Fibroblast of mammary gland (primary cell): ENCODE measurements around the gene POLR2L.

ENCODE experiments used
- DNase-seq: peaks from one replicate; pipeline ENCODE4 v3.0.0-alpha.2; 2010; ENCODE audit warnings: low read depth
- H3K4me3 ChIP-seq: 2 replicates; pipeline ENCODE4 v1.5.1; 2011; ENCODE audit warnings: low read depth, mild to moderate bottlenecking, low read length, moderate library complexity; ENCODE audit not compliant: control insufficient read depth
- CTCF ChIP-seq: conservative IDR thresholded peaks from 2 replicates; pipeline ENCODE4 v1.5.1; 2011; ENCODE audit warnings: low read depth, low read length, inconsistent platforms; ENCODE audit not compliant: control insufficient read depth, insufficient read depth

POLR2L gene

GRCh38 chr11:886568-886967 lies 44.2 kb upstream of the POLR2L start:
- no peak for TF ChIP-seq CTCF
- no peak for DNase-seq
- H3K4me3 ChIP-seq, result no peak overlapping the region

- TF ChIP-seq CTCF, result no peak
- H3K4me3 ChIP-seq, result no peak overlapping the region
- DNase-seq, result no peak
Observed at GRCh38 chr11:884578-885070, 42.3 kb upstream of the POLR2L start.

DNA sequence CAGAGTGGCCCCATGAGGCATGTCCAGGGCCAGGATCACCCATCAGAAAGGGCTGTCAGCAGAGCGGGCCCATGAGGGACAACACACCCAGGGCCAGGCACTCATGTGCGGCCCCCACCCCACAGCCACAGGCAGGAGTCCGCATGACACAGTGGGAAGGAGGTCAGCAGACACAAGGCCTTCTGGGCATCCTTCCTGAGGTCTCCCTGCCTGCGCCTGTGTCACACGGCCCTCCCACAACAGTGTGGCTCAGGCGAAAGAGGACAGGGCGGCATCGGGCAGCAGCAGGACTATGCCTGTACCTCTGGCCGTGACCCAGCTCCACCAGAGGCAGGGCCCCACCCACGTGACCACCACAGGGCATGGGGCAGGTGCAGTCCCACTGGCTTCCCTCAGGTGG lies 41.2 kb upstream of the POLR2L start:
- DNase-seq, result no peak
- TF ChIP-seq CTCF, result no peak
- no peak overlapping the region for H3K4me3 ChIP-seq

- H3K4me3 ChIP-seq, result no peak overlapping the region
- TF ChIP-seq CTCF, result no peak
- no peak for DNase-seq
Observed at GRCh38 chr11:882596-882995, 40.3 kb upstream of the POLR2L start.

GRCh38 chr11:880447-880846 lies 38.1 kb upstream of the POLR2L start:
- no peak overlapping the region for H3K4me3 ChIP-seq
- no peak for TF ChIP-seq CTCF
- no peak for DNase-seq

DNA sequence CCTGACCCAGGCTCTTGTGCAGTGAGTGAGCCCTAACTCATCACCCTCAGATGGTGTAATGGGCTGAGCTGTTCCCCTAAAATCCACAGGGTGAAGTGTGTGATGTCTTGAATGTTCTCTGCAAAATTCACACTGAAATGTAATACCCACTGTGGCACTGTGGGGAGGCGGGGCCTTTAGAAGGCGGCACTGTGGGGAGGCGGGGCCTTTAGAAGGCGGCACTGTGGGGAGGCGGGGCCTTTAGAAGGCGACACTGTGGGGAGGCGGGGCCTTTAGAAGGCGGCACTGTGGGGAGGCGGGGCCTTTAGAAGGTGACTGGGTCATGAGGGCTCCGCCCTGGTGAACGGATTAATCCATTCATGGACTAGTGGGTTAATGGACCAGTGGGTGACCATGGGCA lies 35.2 kb upstream of the POLR2L start:
- DNase-seq, result peak; percentile 6
- no peak for TF ChIP-seq CTCF
- no peak overlapping the region for H3K4me3 ChIP-seq

- H3K4me3 ChIP-seq, result no peak overlapping the region
- TF ChIP-seq CTCF, result no peak
- DNase-seq, result no peak
Observed at GRCh38 chr11:876545-876944, 34.2 kb upstream of the POLR2L start.
